GM21825 (cell line): ENCODE data around the gene CPPED1.
A peak's percentile ranks its signal among the peaks of the same experiment; 100 is the strongest.

Experiments used
- ATAC-seq: cut with Tn5 transposase; IDR thresholded peaks from one replicate; pipeline ENCODE4 v1.9.1; 2021; ENCODE audit warnings: mild to moderate bottlenecking, moderate library complexity; ENCODE audit not compliant: unreplicated experiment

Gene CPPED1

GRCh38 chr16:12613131-12613991 lies 190.3 kb downstream of the CPPED1 start:
- ATAC-seq = peak; percentile 65

- ATAC-seq = no peak
Observed at GRCh38 chr16:12612598-12613101, 191.0 kb downstream of the CPPED1 start.

- ATAC-seq = no peak
Observed at GRCh38 chr16:12611916-12612597, 191.6 kb downstream of the CPPED1 start.

- ATAC-seq = no peak
Observed at GRCh38 chr16:12611006-12611477, 192.6 kb downstream of the CPPED1 start.

GRCh38 chr16:12609937-12610699 lies 193.6 kb downstream of the CPPED1 start:
- ATAC-seq = no peak
